Subcutaneous abdominal adipose tissue (tissue), 5 donors: Measurements from ENCODE around the gene SLC38A7.
"Not testable (repeated sequence)": the region's sequence is repeated elsewhere in the genome, so short reads cannot be mapped to it uniquely, and the experiment has no call there.

Experiments used
- H3K27ac ChIP-seq: one replicate; pipeline ENCODE4 v1.7.0; 2013; ENCODE audit warnings: low read depth, mild to moderate bottlenecking, inconsistent platforms, low read length, moderate library complexity
- H3K27me3 ChIP-seq, 5 donors: one replicate each; pipeline ENCODE4 v1.7.0; 2013; ENCODE audit warnings: low read length in 5 of 5, inconsistent platforms in 1 of 5; ENCODE audit not compliant: control insufficient read depth in 5 of 5, insufficient read depth in 4 of 5
- H3K36me3 ChIP-seq, 5 donors: one replicate each; pipeline ENCODE4 v1.7.0; 2013; ENCODE audit warnings: low read length in 5 of 5; ENCODE audit not compliant: control insufficient read depth in 5 of 5, insufficient read depth in 5 of 5
- H3K4me1 ChIP-seq, 5 donors: one replicate each; pipeline ENCODE4 v1.7.0; 2013; ENCODE audit warnings: low read length in 5 of 5, mild to moderate bottlenecking in 3 of 5, moderate library complexity in 1 of 5; ENCODE audit not compliant: control insufficient read depth in 5 of 5, insufficient read depth in 5 of 5
- H3K4me3 ChIP-seq, 5 donors: one replicate each; pipeline ENCODE4 v1.7.0; 2013; ENCODE audit warnings: low read length in 5 of 5, low read depth in 1 of 5
- H3K9ac ChIP-seq, 5 donors: one replicate each; pipeline ENCODE4 v1.7.0; 2013; ENCODE audit warnings: low read length in 5 of 5, mild to moderate bottlenecking in 4 of 5, moderate library complexity in 3 of 5
- H3K9me3 ChIP-seq, 5 donors: one replicate each; pipeline ENCODE4 v1.7.0; 2013; ENCODE audit warnings: low read length in 5 of 5; ENCODE audit not compliant: control insufficient read depth in 5 of 5
- donor health status: healthy.
- donor health status: healthy.
- donor health status: healthy.
- donor health status: healthy.
- donor health status: healthy.

Gene SLC38A7

GRCh38 chr16:58679763-58680162, 4.8 kb downstream of the SLC38A7 start:
- Histone ChIP-seq H3K4me1 (peaks cover 2 to 23% (median 15%) of the 10 kb centered on the region in 5 donors), H3K36me3 (peaks cover 0 to 60% (median 42%) of the 10 kb centered on the region in 5 donors), H3K9ac (no peak overlapping the region), H3K9me3 (no peaks in the 10 kb centered on the region), H3K27ac (no peak overlapping the region), H3K4me3 (no peak overlapping the region), H3K27me3 (no peaks in the 10 kb centered on the region)

- peaks cover 0 to 13% (median 7%) of the 10 kb centered on the region in 5 donors for H3K4me1 ChIP-seq
- H3K27ac ChIP-seq: no peak overlapping the region
- no peak overlapping the region for H3K9ac ChIP-seq
- peaks cover 0 to 62% (median 42%) of the 10 kb centered on the region in 5 donors for H3K36me3 ChIP-seq
- H3K9me3 ChIP-seq: no peaks in the 10 kb centered on the region
- no peaks in the 10 kb centered on the region for H3K27me3 ChIP-seq
- H3K4me3 ChIP-seq: no peak overlapping the region
These were observed 5.9 kb downstream of the SLC38A7 start for GRCh38 chr16:58678716-58679115.

GRCh38 chr16:58678269-58678668, 6.3 kb downstream of the SLC38A7 start:
- Histone ChIP-seq H3K9ac (no peak overlapping the region), H3K4me3 (no peak overlapping the region), H3K27ac (no peak overlapping the region), H3K9me3 (no peaks in the 10 kb centered on the region), H3K27me3 (no peaks in the 10 kb centered on the region), H3K36me3 (peaks cover 0 to 62% (median 42%) of the 10 kb centered on the region in 5 donors), H3K4me1 (peaks cover 0 to 9% (median 3%) of the 10 kb centered on the region in 5 donors)

- H3K36me3 ChIP-seq: peaks cover 0 to 64% (median 46%) of the 10 kb centered on the region in 5 donors
- no peaks in the 10 kb centered on the region for H3K9me3 ChIP-seq
- H3K27me3 ChIP-seq: no peaks in the 10 kb centered on the region
- H3K27ac ChIP-seq: no peak overlapping the region
- no peak overlapping the region for H3K9ac ChIP-seq
- no peaks in the 10 kb centered on the region for H3K4me1 ChIP-seq
- no peak overlapping the region for H3K4me3 ChIP-seq
These were observed 13.5 kb downstream of the SLC38A7 start for GRCh38 chr16:58670946-58671583.

DNA sequence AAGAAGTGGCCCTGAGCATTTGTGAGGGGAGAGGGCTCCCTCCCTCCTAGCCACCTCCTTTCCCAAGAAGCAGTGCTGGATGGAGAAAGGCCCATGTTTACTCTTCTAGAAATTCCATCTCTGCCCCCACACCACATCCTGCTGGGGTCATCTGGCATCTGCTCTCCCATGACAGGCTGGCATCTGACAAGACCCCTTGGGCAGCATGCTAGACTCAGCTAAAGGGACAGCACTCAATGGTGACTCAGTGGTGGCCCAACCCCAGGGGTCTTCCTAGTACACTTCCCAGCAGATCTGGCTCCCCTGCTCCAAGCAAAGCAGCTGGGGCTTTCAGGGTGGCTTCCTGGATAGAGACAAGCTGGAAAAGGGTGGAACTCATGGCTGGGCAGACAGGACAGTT, 14.4 kb downstream of the SLC38A7 start:
- H3K9me3 ChIP-seq: no peaks in the 10 kb centered on the region
- H3K4me1 ChIP-seq: no peaks in the 10 kb centered on the region
- no peak overlapping the region for H3K9ac ChIP-seq
- H3K36me3 ChIP-seq: peaks cover 0 to 61% (median 41%) of the 10 kb centered on the region in 5 donors
- no peak overlapping the region for H3K4me3 ChIP-seq
- H3K27me3 ChIP-seq: no peaks in the 10 kb centered on the region
- H3K27ac ChIP-seq: no peak overlapping the region

DNA sequence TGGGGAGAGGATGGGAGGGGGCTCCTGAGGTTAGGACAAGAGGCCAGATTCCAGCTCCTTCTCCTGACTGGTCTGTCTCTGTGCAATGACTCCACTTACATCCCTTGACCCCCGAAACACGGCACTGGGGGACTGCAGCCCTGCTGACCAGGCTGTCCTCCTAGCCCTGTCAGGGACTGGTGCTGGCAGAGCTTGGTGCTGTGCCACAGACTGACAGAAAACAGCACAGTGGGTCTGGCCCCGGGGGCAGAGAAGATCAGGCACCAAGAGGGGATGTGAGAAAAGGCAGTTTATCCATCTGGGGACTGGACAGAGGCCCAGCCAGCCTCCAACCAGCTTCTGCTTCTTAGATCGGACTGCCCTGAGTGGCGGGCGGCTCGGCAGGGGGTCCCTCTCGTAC, 19.4 kb downstream of the SLC38A7 start:
- H3K27ac ChIP-seq: no peak overlapping the region
- H3K36me3 ChIP-seq: peaks cover 0 to 30% (median 20%) of the 10 kb centered on the region in 5 donors
- H3K4me3 ChIP-seq: no peak overlapping the region
- no peaks in the 10 kb centered on the region for H3K27me3 ChIP-seq
- H3K9me3 ChIP-seq: no peaks in the 10 kb centered on the region
- no peaks in the 10 kb centered on the region for H3K4me1 ChIP-seq
- no peak overlapping the region for H3K9ac ChIP-seq

GRCh38 chr16:58661199-58661830, 23.3 kb downstream of the SLC38A7 start:
- Histone ChIP-seq H3K9ac (no peak overlapping the region), H3K27ac (no peak overlapping the region), H3K36me3 (peaks cover 0 to 6% (median 3%) of the 10 kb centered on the region in 5 donors), H3K27me3 (no peaks in the 10 kb centered on the region), H3K4me1 (no peaks in the 10 kb centered on the region), H3K9me3 (no peaks in the 10 kb centered on the region), H3K4me3 (no peak overlapping the region)

DNA sequence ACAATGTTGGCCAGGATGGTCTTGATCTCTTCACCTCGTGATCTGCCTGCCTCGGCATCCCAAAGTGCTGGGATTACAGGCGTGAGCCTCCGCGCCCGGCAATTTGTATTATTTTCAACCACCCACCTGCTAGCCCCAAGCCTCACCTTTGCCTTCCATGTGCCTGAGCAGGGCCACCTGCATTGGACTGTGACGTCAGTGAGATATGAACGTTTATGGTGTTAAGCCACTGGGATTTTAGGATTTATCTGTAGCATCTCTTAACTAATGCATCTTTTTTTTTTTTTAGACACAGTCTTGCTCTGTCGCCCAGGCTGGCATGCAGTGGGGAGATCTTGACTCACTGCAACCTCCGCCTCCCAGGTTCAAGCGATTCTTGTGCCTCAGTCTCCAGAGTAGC, 24.7 kb downstream of the SLC38A7 start:
- not testable (repeated sequence) for H3K4me1 ChIP-seq, H3K36me3 ChIP-seq, H3K4me3 ChIP-seq, H3K9me3 ChIP-seq, H3K27ac ChIP-seq, H3K9ac ChIP-seq, H3K27me3 ChIP-seq

DNA sequence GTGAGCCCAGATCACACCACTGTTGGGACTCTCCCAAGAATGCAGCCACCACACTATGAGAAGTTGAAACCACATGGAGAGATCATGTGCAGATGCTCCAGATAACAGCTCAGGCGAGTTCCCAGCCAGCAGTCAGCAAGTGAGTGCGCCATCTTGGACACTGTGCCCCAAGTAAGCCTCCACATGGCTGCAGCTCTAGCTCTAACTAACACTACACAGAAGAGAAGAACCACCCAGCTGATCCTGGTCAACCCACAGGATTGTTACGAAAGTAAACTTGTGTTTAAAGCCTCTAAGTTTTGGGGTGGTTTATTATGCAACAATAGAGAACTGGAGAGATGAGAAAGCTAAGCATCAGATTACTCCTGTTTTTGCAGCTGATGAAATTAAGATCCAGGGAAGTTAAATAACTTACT, 25.8 kb downstream of the SLC38A7 start:
- Histone ChIP-seq H3K27ac (no peak overlapping the region), H3K4me3 (no peak overlapping the region), H3K4me1 (no peaks in the 10 kb centered on the region), H3K36me3 (no peaks in the 10 kb centered on the region), H3K27me3 (no peaks in the 10 kb centered on the region), H3K9ac (no peak overlapping the region), H3K9me3 (no peaks in the 10 kb centered on the region)

- H3K9me3 ChIP-seq: no peaks in the 10 kb centered on the region
- H3K4me1 ChIP-seq: no peaks in the 10 kb centered on the region
These were observed 27.7 kb downstream of the SLC38A7 start for GRCh38 chr16:58656899-58657298.

More at GRCh38 chr16:58656899-58657298, 27.7 kb downstream of the SLC38A7 start:
- Histone ChIP-seq H3K27ac (no peak overlapping the region), H3K36me3 (no peaks in the 10 kb centered on the region), H3K27me3 (peaks cover 0 to 4% (median 0%) of the 10 kb centered on the region in 5 donors), H3K4me3 (no peak overlapping the region), H3K9ac (no peak overlapping the region)
